CD4-positive, alpha-beta T cell (primary cell): ENCODE results near the gene DUOXA1. TPM values are rescaled to one million over a fixed set of nuclear protein-coding genes. Genes with fewer than 3 reads are reported as not detected.
A peak's percentile ranks its signal among the peaks of the same experiment; 100 is the strongest.

Source experiments
- ATAC-seq: fragments of 200-7000 bp; cut with Tn5 transposase; one replicate; pipeline ENCODE4 v1.10.0; 2022; ENCODE audit warnings: mild to moderate bottlenecking; ENCODE audit not compliant: poor library complexity
- CTCF ChIA-PET: fragments of 350-600 bp; sonication (Branson Sonifier 250); formaldehyde crosslinking; loops from one replicate; lab custom pipeline; 2021; ENCODE audit warnings: antibody characterized with exemption, inconsistent platforms; lab: Charles Lee
- POLR2A ChIA-PET: fragments of 350-600 bp; sonication (Branson Sonifier 250); formaldehyde crosslinking; loops from one replicate; lab custom pipeline; 2021; ENCODE audit warnings: antibody characterized with exemption, inconsistent platforms; lab: Charles Lee
- DNase-seq, 14 experiments: peaks; one replicate each; pipeline ENCODE4 v3.0.0-alpha.2; 2013 to 2020; ENCODE audit warnings: mixed read lengths in 2 of 14
- H3K27ac ChIP-seq, 2 donors: one replicate each; pipeline versions ENCODE4 v1.5.1 to v1.7.0; 2013; ENCODE audit warnings: low read length in 2 of 2, low read depth in 1 of 2, mild to moderate bottlenecking in 1 of 2
- H3K27me3 ChIP-seq, 2 experiments: 1 replicate in 1 of 2; 2 replicates in 1 of 2; pipeline versions ENCODE4 v1.6.1 to v1.7.0; 2013; ENCODE audit warnings: low read length in 2 of 2, control low read depth in 1 of 2, mild to moderate bottlenecking in 1 of 2, moderate library complexity in 1 of 2; ENCODE audit not compliant: insufficient read depth in 2 of 2, control insufficient read depth in 1 of 2
- H3K36me3 ChIP-seq: one replicate; pipeline ENCODE4 v1.6.1; 2013; ENCODE audit warnings: low read length, control low read depth; ENCODE audit not compliant: insufficient read depth
- H3K4me1 ChIP-seq: one replicate; pipeline ENCODE4 v1.6.1; 2013; ENCODE audit warnings: low read length, control low read depth; ENCODE audit not compliant: insufficient read depth
- H3K4me3 ChIP-seq: one replicate; pipeline ENCODE4 v1.5.1; 2013; ENCODE audit warnings: mild to moderate bottlenecking, low read length, moderate library complexity
- H3K9me3 ChIP-seq, 2 experiments: 1 replicate in 1 of 2; 2 replicates in 1 of 2; pipeline versions ENCODE4 v1.6.1 to v1.7.0; 2013; ENCODE audit warnings: low read length in 2 of 2, mild to moderate bottlenecking in 2 of 2, control low read depth in 1 of 2, moderate library complexity in 1 of 2; ENCODE audit not compliant: control insufficient read depth in 1 of 2, insufficient read depth in 1 of 2
- H3K27ac Mint-ChIP-seq: one replicate; pipeline ENCODE4 v1.8.0; 2020; ENCODE audit warnings: mixed read lengths
- H3K27me3 Mint-ChIP-seq: one replicate; pipeline ENCODE4 v1.8.0; 2021; ENCODE audit warnings: mixed read lengths
- H3K36me3 Mint-ChIP-seq: one replicate; pipeline ENCODE4 v1.8.0; 2021; ENCODE audit warnings: low read depth, mixed read lengths
- H3K4me1 Mint-ChIP-seq: one replicate; pipeline ENCODE4 v1.8.0; 2021; ENCODE audit warnings: low read depth, mixed read lengths
- H3K4me3 Mint-ChIP-seq: one replicate; pipeline ENCODE4 v1.8.0; 2020; ENCODE audit warnings: mild to moderate bottlenecking, mixed read lengths
- H3K9me3 Mint-ChIP-seq: one replicate; pipeline ENCODE4 v1.8.0; 2020; ENCODE audit warnings: mixed read lengths
- intact Hi-C, 2 experiments: fragments of 100-400 bp; cut with DNase I in 1 of 2; cut with micrococcal nuclease in 1 of 2; formaldehyde crosslinking; loops; one replicate each; pipeline versions ENCODE4 v1.15.1 to v1.9.0; 2023 to 2025; cut with DNase I, micrococcal nuclease
- total RNA-seq, 174 experiments: library from RNA in 2 of 174; stranded (reverse) in 2 of 174; gene quantifications; one replicate each; pipeline ENCODE4 v1.2.3 and lab custom pipeline; 2021 to 2026
- TF ChIP-seq, protein P1 (sequence below): fragments of 200-600 bp; IDR thresholded peaks from one replicate; pipeline ENCODE4 v1.8.0; 2022; ENCODE audit warnings: antibody characterized with exemption, mild to moderate bottlenecking

DUOXA1 gene
- total RNA-seq, 2 experiments from 2014 or later = 0.44 to 1.0 TPM

DNA sequence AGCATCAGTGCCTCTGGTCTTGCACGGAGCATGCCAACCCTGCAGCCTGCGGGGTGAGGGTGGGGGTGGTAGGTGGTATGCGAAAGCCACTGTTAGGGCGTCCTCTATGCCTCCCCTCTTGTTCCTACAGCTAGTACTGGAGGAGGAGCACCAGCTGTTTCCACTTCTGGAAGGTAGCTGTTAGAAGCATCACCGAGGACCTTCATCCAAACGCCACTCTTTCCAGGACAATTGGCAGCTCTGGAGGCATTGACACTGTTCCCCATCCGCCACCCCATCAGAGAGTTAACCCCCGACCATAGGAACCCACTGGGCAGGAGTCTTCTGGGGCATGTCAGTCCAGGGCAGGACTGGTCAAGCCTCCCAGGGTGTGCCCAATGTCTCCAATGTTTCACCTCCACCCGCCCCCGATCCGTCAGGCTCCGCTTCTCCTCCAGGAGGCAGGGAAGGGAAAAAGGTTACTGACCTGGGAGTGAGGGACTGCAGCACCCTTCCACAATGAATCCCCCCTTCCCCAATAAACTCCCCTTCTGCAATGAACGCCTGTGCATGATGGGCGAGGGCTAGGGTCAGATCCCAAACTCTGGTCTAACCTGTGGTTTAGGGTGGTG, 16.2 kb downstream of the DUOXA1 start:
- Mint-ChIP-seq H3K4me1 (peaks cover 62% of the 10 kb centered on the region), H3K27me3 (peaks cover 90% of the 10 kb centered on the region), H3K27ac (no peak overlapping the region), H3K4me3 (peak overlapping the region; percentile 50), H3K36me3 (no peaks in the 10 kb centered on the region), H3K9me3 (no peaks in the 10 kb centered on the region)
- peaks cover 84 to 85% of the 10 kb centered on the region in 2 experiments for H3K27me3 ChIP-seq
- intact Hi-C loops = no loop called here
- peaks cover 0 to 32% of the 10 kb centered on the region in 2 experiments for H3K9me3 ChIP-seq
- H3K4me3 ChIP-seq = no peak overlapping the region
- no peaks in the 10 kb centered on the region for H3K36me3 ChIP-seq
- ChIA-PET CTCF (no interaction called here), POLR2A (no interaction called here)
- H3K27ac ChIP-seq = no peak overlapping the region
- ATAC-seq = no peak
- DNase-seq = no peak
- TF ChIP-seq, protein P1, sequence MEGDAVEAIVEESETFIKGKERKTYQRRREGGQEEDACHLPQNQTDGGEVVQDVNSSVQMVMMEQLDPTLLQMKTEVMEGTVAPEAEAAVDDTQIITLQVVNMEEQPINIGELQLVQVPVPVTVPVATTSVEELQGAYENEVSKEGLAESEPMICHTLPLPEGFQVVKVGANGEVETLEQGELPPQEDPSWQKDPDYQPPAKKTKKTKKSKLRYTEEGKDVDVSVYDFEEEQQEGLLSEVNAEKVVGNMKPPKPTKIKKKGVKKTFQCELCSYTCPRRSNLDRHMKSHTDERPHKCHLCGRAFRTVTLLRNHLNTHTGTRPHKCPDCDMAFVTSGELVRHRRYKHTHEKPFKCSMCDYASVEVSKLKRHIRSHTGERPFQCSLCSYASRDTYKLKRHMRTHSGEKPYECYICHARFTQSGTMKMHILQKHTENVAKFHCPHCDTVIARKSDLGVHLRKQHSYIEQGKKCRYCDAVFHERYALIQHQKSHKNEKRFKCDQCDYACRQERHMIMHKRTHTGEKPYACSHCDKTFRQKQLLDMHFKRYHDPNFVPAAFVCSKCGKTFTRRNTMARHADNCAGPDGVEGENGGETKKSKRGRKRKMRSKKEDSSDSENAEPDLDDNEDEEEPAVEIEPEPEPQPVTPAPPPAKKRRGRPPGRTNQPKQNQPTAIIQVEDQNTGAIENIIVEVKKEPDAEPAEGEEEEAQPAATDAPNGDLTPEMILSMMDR = no peak
- H3K4me1 ChIP-seq = peaks cover 55% of the 10 kb centered on the region

DNA sequence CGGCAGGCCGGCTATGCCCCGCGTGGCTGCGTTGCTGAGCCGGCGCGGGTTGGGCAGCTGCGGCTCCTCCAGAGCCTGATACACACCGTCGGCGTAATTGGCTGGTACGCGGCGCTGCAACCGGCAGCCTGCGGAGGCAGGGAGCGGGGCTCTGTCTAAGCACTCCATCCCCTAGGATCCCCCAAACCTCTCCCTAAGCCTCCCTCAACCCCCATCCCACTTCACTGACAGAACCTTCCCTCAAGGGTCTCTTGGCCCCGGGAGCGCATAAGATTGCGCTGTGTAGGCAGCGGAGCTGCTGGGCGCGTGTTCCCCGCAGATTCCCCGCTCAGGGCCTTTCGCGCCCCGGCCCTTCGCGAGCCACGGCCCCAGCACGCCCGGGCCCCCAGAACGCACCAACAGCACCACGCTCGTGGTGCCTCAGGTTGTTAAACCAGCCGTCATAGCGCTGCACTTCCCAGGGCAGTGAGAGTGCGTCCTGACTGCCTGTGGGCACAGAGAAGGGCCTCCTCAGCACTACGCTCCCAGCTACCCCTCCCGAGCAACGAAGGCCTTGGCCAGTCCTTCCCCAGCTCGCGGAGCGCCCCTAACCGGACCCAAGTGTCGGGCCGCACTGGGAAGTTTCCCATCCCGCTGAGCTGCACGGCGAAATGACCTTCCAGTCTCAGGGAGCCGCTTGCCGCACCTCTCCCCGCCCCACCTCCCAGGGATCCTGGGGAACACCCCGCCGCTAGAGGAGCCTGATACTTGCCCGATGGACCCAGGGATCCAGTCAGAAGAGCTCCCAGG, 16.9 kb downstream of the DUOXA1 start:
- no peak for DNase-seq
- no peak overlapping the region for H3K4me3 ChIP-seq
- CTCF ChIA-PET = no interaction called here
- H3K36me3 ChIP-seq = no peaks in the 10 kb centered on the region
- intact Hi-C loops = no loop called here
- H3K27me3 ChIP-seq = peaks cover 82 to 83% of the 10 kb centered on the region in 2 experiments
- Mint-ChIP-seq H3K4me3 (peak overlapping the region; percentile 36), H3K27me3 (peaks cover 84% of the 10 kb centered on the region), H3K4me1 (peaks cover 56% of the 10 kb centered on the region), H3K27ac (no peak overlapping the region), H3K36me3 (no peaks in the 10 kb centered on the region), H3K9me3 (no peaks in the 10 kb centered on the region)
- H3K27ac ChIP-seq = no peak overlapping the region
- TF ChIP-seq, protein P1 = no peak
- peaks cover 52% of the 10 kb centered on the region for H3K4me1 ChIP-seq
- POLR2A ChIA-PET = no interaction called here
- peaks cover 0 to 30% of the 10 kb centered on the region in 2 experiments for H3K9me3 ChIP-seq
- peak; percentile 18 for ATAC-seq

DNA sequence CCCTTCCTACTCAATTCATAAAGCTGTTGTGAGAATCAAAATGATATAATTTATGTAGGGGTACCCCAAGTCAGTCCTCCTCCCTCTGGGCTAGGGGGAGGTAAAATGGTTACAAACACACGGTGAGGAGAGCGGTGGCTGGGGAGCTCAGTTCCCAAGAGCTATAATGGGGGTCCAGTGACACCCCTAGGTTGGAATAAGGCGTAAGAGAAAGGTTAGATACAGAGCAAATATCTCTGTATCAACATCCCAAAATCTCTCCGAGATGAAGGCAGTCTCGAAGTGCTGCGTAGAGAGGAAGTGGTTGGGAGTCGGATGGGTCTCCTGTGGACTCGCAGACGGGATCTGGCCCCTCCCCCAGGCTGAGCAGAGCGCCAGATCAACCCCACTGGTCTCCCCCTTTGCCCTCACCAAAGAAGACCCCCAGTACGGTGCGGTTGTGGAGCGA, 17.5 kb downstream of the DUOXA1 start:
- ATAC-seq (peak; percentile 7), DNase-seq (no peak)
- Mint-ChIP-seq H3K27ac (no peak overlapping the region), H3K4me3 (peak overlapping the region; percentile 36), H3K36me3 (no peaks in the 10 kb centered on the region), H3K27me3 (peaks cover 80% of the 10 kb centered on the region), H3K9me3 (no peaks in the 10 kb centered on the region), H3K4me1 (peaks cover 50% of the 10 kb centered on the region)
- CTCF ChIA-PET = no interaction called here
- POLR2A ChIA-PET = no interaction called here
- peaks cover 0 to 28% of the 10 kb centered on the region in 2 experiments for H3K9me3 ChIP-seq
- peaks cover 46% of the 10 kb centered on the region for H3K4me1 ChIP-seq
- H3K4me3 ChIP-seq = no peak overlapping the region
- no peak overlapping the region for H3K27ac ChIP-seq
- H3K27me3 ChIP-seq = peaks cover 75 to 77% of the 10 kb centered on the region in 2 experiments
- no peaks in the 10 kb centered on the region for H3K36me3 ChIP-seq
- intact Hi-C loops = no loop called here
- TF ChIP-seq, protein P1 = no peak
